IMR-90 (cell line): ENCODE results near the gene PIP5K1B. TPM values are rescaled to one million over a fixed set of nuclear protein-coding genes. Genes with fewer than 3 reads are reported as not detected.

Experiments used
- ATAC-seq: fragments of 200-7000 bp; cut with Tn5 transposase; 2 replicates; pipeline ENCODE4 v1.9.1; 2020; ENCODE audit warnings: low read depth, mild to moderate bottlenecking, moderate library complexity
- BruUV-seq: library from RNA; stranded (reverse); fragments of 400-500 nt; replicated peaks from 2 replicates; lab custom pipeline; 2021; lab: Mats Ljungman, UMichigan
- CTCF ChIA-PET: fragments of 300-600 bp; formaldehyde crosslinking; extraction: SDS; loops from one replicate; lab custom pipeline; 2021; ENCODE audit warnings: antibody characterized with exemption; lab: Yijun Ruan, JAX
- POLR2A ChIA-PET: fragments of 300-600 bp; sonication (Branson Sonifier 250); formaldehyde crosslinking; loops from one replicate; lab custom pipeline; 2022; ENCODE audit warnings: antibody characterized with exemption; ENCODE audit not compliant: unreplicated experiment; lab: Charles Lee
- DNase-seq: peaks from one replicate; pipeline ENCODE4 v3.0.0; 2013
- H2AFZ ChIP-seq: replicated peaks from 2 replicates; pipeline ENCODE3; 2013; ENCODE audit warnings: low read length, mild to moderate bottlenecking; ENCODE audit not compliant: poor library complexity
- H2AK5ac ChIP-seq: 2 replicates; pipeline ENCODE4 v1.6.1; 2013; ENCODE audit warnings: low read depth, low read length, inconsistent platforms
- H2AK9ac ChIP-seq: replicated peaks from 2 replicates; pipeline ENCODE3; 2013; ENCODE audit warnings: mild to moderate bottlenecking, low read depth, low read length, moderate library complexity; ENCODE audit not compliant: poor library complexity
- H2BK120ac ChIP-seq: 2 replicates; pipeline ENCODE4 v1.6.1; 2013; ENCODE audit warnings: low read depth, low read length, inconsistent platforms
- H2BK15ac ChIP-seq: 3 replicates; pipeline ENCODE4 v1.6.1; 2013; ENCODE audit warnings: low read depth, low read length, inconsistent platforms
- H2BK20ac ChIP-seq: 2 replicates; pipeline ENCODE4 v1.6.1; 2013; ENCODE audit warnings: low read depth, mild to moderate bottlenecking, inconsistent platforms, low read length, moderate library complexity
- H2BK5ac ChIP-seq: 2 replicates; pipeline ENCODE4 v1.6.1; 2013; ENCODE audit warnings: mild to moderate bottlenecking, low read depth, low read length, inconsistent platforms; ENCODE audit not compliant: poor library complexity, severe bottlenecking
- H3K14ac ChIP-seq: replicated peaks from 2 replicates; pipeline ENCODE4 v1.6.1; 2013; ENCODE audit warnings: low read depth, low read length, inconsistent platforms
- H3K18ac ChIP-seq: 2 replicates; pipeline ENCODE4 v1.6.1; 2013; ENCODE audit warnings: low read depth, low read length, control low read depth
- H3K23ac ChIP-seq: 2 replicates; pipeline ENCODE4 v1.6.1; 2013; ENCODE audit warnings: low read depth, low read length, inconsistent platforms
- H3K27ac ChIP-seq: 2 replicates; pipeline ENCODE4 v1.5.1; 2013; ENCODE audit warnings: mild to moderate bottlenecking, control low read depth, low read length; ENCODE audit not compliant: insufficient read depth
- H3K27me3 ChIP-seq: 2 replicates; pipeline ENCODE4 v1.6.1; 2013; ENCODE audit warnings: low read length; ENCODE audit not compliant: control insufficient read depth, insufficient read depth
- H3K36me3 ChIP-seq: 2 replicates; pipeline ENCODE4 v1.6.1; 2013; ENCODE audit warnings: low read length, mixed read lengths; ENCODE audit not compliant: control insufficient read depth, insufficient read depth
- H3K4ac ChIP-seq: 2 replicates; pipeline ENCODE4 v1.6.1; 2013; ENCODE audit warnings: low read depth, low read length, inconsistent platforms
- H3K4me1 ChIP-seq: 2 replicates; pipeline ENCODE4 v1.6.1; 2013; ENCODE audit warnings: low read length, mixed read lengths; ENCODE audit not compliant: control insufficient read depth, insufficient read depth
- H3K4me2 ChIP-seq: 2 replicates; pipeline ENCODE4 v1.6.1; 2013; ENCODE audit warnings: low read depth, mild to moderate bottlenecking, control low read depth, low read length, moderate library complexity
- H3K4me3 ChIP-seq: 2 replicates; pipeline ENCODE4 v1.5.1; 2013; ENCODE audit warnings: low read depth, mild to moderate bottlenecking, control low read depth, low read length, moderate library complexity; ENCODE audit not compliant: insufficient read depth
- H3K56ac ChIP-seq: 2 replicates; pipeline ENCODE4 v1.6.1; 2013; ENCODE audit warnings: low read length, inconsistent platforms; ENCODE audit not compliant: insufficient read depth; ENCODE audit errors: extremely low read depth
- H3K79me1 ChIP-seq, 2 experiments: 2 replicates each; pipeline ENCODE4 v1.6.1; 2013; ENCODE audit warnings: low read length in 2 of 2, inconsistent platforms in 1 of 2, low read depth in 1 of 2
- H3K9ac ChIP-seq: 2 replicates; pipeline ENCODE4 v1.6.1; 2013; ENCODE audit warnings: low read depth, low read length, control low read depth
- H3K9me1 ChIP-seq: 2 replicates; pipeline ENCODE4 v1.6.1; 2013; ENCODE audit warnings: low read length, inconsistent platforms; ENCODE audit not compliant: insufficient read depth
- H3K9me3 ChIP-seq: 2 replicates; pipeline ENCODE4 v1.6.1; 2013; ENCODE audit warnings: low read length; ENCODE audit not compliant: control insufficient read depth, insufficient read depth
- H4K20me1 ChIP-seq: 2 replicates; pipeline ENCODE4 v1.6.1; 2013; ENCODE audit warnings: low read length, inconsistent platforms; ENCODE audit not compliant: insufficient read depth
- H4K5ac ChIP-seq: 2 replicates; pipeline ENCODE4 v1.6.1; 2013; ENCODE audit warnings: mild to moderate bottlenecking, low read depth, low read length, control low read depth
- H4K8ac ChIP-seq, 2 experiments: 2 replicates each; pipeline ENCODE4 v1.6.1; 2013; ENCODE audit warnings: low read depth in 2 of 2, low read length in 2 of 2, control low read depth in 1 of 2, inconsistent platforms in 1 of 2
- H4K91ac ChIP-seq: 2 replicates; pipeline ENCODE4 v1.6.1; 2013; ENCODE audit warnings: low read depth, low read length, inconsistent platforms; ENCODE audit not compliant: insufficient read depth
- BHLHE40 ChIP-seq: fragments of 150-350 bp; IDR thresholded peaks from 2 replicates; pipeline ENCODE4 v1.6.1; 2016; ENCODE audit warnings: mild to moderate bottlenecking, low read depth, low read length
- CEBPB ChIP-seq: IDR thresholded peaks from 2 replicates; pipeline ENCODE4 v1.6.1; 2012; ENCODE audit warnings: low read depth, low read length, improper control_type of control experiment
- CHD1 ChIP-seq: IDR thresholded peaks from 2 replicates; pipeline ENCODE4 v1.6.1; 2012; ENCODE audit warnings: low read depth, low read length, improper control_type of control experiment
- FOS ChIP-seq: fragments of 150-350 bp; IDR thresholded peaks from 2 replicates; pipeline ENCODE4 v1.6.1; 2016; ENCODE audit warnings: low read depth, low read length
- MAFK ChIP-seq: IDR thresholded peaks from 2 replicates; pipeline ENCODE4 v1.6.1; 2012; ENCODE audit warnings: low read depth, low read length, improper control_type of control experiment
- MAZ ChIP-seq: IDR thresholded peaks from 2 replicates; pipeline ENCODE4 v1.6.1; 2012; ENCODE audit warnings: low read depth, mild to moderate bottlenecking, low read length, improper control_type of control experiment, moderate library complexity, borderline replicate concordance
- MXI1 ChIP-seq: IDR thresholded peaks from 2 replicates; pipeline ENCODE4 v1.6.1; 2012; ENCODE audit warnings: low read depth, mild to moderate bottlenecking, low read length, moderate library complexity, borderline replicate concordance
- NFE2L2 ChIP-seq: fragments of 150-350 bp; IDR thresholded peaks from 2 replicates; pipeline ENCODE4 v1.6.1; 2016; ENCODE audit warnings: low read depth, mild to moderate bottlenecking, low read length
- POLR2A ChIP-seq: IDR thresholded peaks from 2 replicates; pipeline ENCODE4 v1.6.1; 2012; ENCODE audit warnings: mild to moderate bottlenecking, low read depth, low read length
- RAD21 ChIP-seq: IDR thresholded peaks from 2 replicates; pipeline ENCODE4 v1.6.1; 2012; ENCODE audit warnings: low read length, improper control_type of control experiment
- RFX5 ChIP-seq: IDR thresholded peaks from 2 replicates; pipeline ENCODE4 v1.8.0; 2012; ENCODE audit warnings: low read depth, mild to moderate bottlenecking, low read length, moderate library complexity
- SMC3 ChIP-seq: fragments of 150-350 bp; IDR thresholded peaks from 2 replicates; pipeline ENCODE4 v1.6.1; 2016; ENCODE audit warnings: low read depth, mild to moderate bottlenecking, antibody characterized with exemption, low read length, moderate library complexity
- USF2 ChIP-seq: fragments of 150-350 bp; IDR thresholded peaks from 2 replicates; pipeline ENCODE4 v1.6.1; 2017; ENCODE audit warnings: mild to moderate bottlenecking, antibody characterized with exemption, low read length, low read depth
- WGBS, 2 experiments: methylation state at CpG; one replicate each; pipeline versions ENCODE4 v1.1.5 to v1.1.7; 2013; ENCODE audit warnings: missing lambda C conversion rate in 2 of 2; ENCODE audit not compliant: insufficient read length in 1 of 2; ENCODE audit errors: extremely low coverage in 2 of 2; 5-methylcytosine and 5-hydroxymethylcytosine counted together
- dilution Hi-C: fragments of 300-500 bp; cut with HindIII; formaldehyde crosslinking; loops from one replicate; pipeline ENCODE4 v1.14.3; 2018; ENCODE audit warnings: low sequenced_read_pairs; ENCODE audit not compliant: unreplicated experiment
- in situ Hi-C: fragments of 300-500 bp; cut with MboI; formaldehyde crosslinking; loops from 3 replicates; pipeline ENCODE4 v1.14.3; 2019; ENCODE audit warnings: low sequenced_read_pairs, inconsistent platforms, mixed read lengths
- intact Hi-C: fragments of 100-400 bp; cut with micrococcal nuclease; formaldehyde crosslinking; loops from 2 replicates; pipeline ENCODE4 v1.10.0; 2022
- polyA plus RNA-seq, 3 experiments: library from polyadenylated mRNA; depleted of rRNA; stranded (reverse); fragments of >200 nt; gene quantifications; 2 replicates each; pipeline ENCODE4 v1.2.3, GENCODE V29; 2012; ENCODE audit warnings: low replicate concordance in 1 of 3
- total RNA-seq: library from RNA; depleted of rRNA; stranded (reverse); fragments of >200 nt; gene quantifications from 2 replicates; pipeline ENCODE4 v1.2.3, GENCODE V29; 2012
- TF ChIP-seq, protein P1 (sequence below): fragments of 150-350 bp; IDR thresholded peaks from 2 replicates; pipeline ENCODE4 v1.6.1; 2016; ENCODE audit warnings: low read depth, mild to moderate bottlenecking, low read length, moderate library complexity, borderline replicate concordance
- TF ChIP-seq, protein P2 (sequence below): conservative IDR thresholded peaks from 2 replicates; pipeline ENCODE4 v1.5.1; 2012; ENCODE audit warnings: mild to moderate bottlenecking, low read depth, low read length, improper control_type of control experiment

The PIP5K1B gene
- total and polyA plus RNA-seq, 2 of the 4 experiments (the other 2 are of a cell fraction), result not detected

DNA sequence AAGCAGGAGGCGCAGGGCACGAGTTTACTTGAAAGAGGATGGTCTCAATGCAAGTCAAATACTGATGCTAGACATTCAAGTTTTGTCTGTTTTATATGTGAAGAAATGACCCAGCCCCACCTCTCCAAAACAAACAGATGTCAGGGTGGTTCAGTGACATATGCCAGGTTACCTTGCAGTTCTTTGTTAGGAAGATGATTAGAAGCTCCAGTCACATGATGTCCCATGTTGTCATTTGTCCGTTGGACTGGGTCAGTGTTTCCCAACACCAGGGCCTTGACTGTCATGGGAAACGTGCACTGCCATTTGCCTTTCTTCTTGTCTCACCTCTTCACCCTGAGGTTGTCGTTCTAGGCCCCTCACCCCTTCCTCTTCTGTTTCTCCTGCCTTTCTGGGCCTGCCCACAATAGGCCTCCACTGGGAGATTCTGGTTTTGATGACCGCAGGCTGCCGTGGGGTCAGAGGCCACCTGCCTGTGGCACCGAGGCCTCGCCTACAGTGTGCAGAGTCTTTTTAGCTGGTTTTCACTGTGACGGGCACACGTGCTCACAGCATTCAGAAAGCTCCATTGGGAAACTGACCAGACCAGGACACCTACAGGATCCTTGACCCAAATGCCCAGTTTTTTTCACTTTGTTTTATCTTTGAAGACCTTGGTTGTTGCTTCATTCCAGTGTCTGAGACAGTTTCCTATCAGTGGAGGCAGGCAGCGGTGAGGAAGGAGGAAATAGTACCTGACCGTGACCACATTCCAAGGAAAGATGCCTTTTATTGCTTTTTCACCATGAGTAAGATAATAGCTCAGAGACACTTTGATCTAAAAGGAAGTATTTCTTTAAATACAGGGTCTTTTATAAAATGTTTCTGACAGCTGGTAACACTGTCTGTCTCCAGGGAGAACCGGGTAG lies 123.1 kb downstream of the PIP5K1B start:
- no peaks in the 10 kb centered on the region for H3K36me3 ChIP-seq
- CTCF ChIA-PET, result no interaction called here
- no TSS peak for BruUV-seq
- TF ChIP-seq CHD1 (no peak), MAFK (no peak), MXI1 (no peak), SMC3 (no peak), CEBPB (no peak), FOS (no peak), NFE2L2 (no peak), RFX5 (no peak), MAZ (no peak), POLR2A (no peak), RAD21 (no peak), USF2 (no peak), BHLHE40 (no peak)
- TF ChIP-seq, protein P1, sequence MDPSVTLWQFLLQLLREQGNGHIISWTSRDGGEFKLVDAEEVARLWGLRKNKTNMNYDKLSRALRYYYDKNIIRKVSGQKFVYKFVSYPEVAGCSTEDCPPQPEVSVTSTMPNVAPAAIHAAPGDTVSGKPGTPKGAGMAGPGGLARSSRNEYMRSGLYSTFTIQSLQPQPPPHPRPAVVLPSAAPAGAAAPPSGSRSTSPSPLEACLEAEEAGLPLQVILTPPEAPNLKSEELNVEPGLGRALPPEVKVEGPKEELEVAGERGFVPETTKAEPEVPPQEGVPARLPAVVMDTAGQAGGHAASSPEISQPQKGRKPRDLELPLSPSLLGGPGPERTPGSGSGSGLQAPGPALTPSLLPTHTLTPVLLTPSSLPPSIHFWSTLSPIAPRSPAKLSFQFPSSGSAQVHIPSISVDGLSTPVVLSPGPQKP, result no peak
- TF ChIP-seq, protein P2, sequence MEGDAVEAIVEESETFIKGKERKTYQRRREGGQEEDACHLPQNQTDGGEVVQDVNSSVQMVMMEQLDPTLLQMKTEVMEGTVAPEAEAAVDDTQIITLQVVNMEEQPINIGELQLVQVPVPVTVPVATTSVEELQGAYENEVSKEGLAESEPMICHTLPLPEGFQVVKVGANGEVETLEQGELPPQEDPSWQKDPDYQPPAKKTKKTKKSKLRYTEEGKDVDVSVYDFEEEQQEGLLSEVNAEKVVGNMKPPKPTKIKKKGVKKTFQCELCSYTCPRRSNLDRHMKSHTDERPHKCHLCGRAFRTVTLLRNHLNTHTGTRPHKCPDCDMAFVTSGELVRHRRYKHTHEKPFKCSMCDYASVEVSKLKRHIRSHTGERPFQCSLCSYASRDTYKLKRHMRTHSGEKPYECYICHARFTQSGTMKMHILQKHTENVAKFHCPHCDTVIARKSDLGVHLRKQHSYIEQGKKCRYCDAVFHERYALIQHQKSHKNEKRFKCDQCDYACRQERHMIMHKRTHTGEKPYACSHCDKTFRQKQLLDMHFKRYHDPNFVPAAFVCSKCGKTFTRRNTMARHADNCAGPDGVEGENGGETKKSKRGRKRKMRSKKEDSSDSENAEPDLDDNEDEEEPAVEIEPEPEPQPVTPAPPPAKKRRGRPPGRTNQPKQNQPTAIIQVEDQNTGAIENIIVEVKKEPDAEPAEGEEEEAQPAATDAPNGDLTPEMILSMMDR, result no peak

More for the DNA sequence above, 123.1 kb downstream of the PIP5K1B start:
- no peak for ATAC-seq
- H2AK9ac ChIP-seq, result no peak overlapping the region
- no peak overlapping the region for H3K4ac ChIP-seq
- H2AK5ac ChIP-seq, result no peak overlapping the region
- H4K20me1 ChIP-seq, result no peaks in the 10 kb centered on the region
- DNase-seq, result no peak
- no peak overlapping the region for H3K18ac ChIP-seq
- no peaks in the 10 kb centered on the region for H3K79me1 ChIP-seq
- intact Hi-C loops, result no loop called here
- no peak overlapping the region for H3K4me3 ChIP-seq
- no peak overlapping the region for H3K56ac ChIP-seq
- no peaks in the 10 kb centered on the region for H3K9me1 ChIP-seq
- no peak overlapping the region for H2BK15ac ChIP-seq
- H4K5ac ChIP-seq, result no peak overlapping the region
- no peak overlapping the region for H2BK20ac ChIP-seq
- no peak overlapping the region for H3K4me2 ChIP-seq
- no peak overlapping the region for H3K14ac ChIP-seq
- H3K9ac ChIP-seq, result no peak overlapping the region
- in situ Hi-C loops, result no loop called here
- 75% methylated on average over 6 of the region's 14 CpGs; no CpG with 5 or more reads in 1 of the 2 experiments for WGBS, 2 experiments
- H3K4me1 ChIP-seq, result no peaks in the 10 kb centered on the region
- no peak overlapping the region for H3K27ac ChIP-seq
- H4K91ac ChIP-seq, result no peak overlapping the region
- no peaks in the 10 kb centered on the region for H3K27me3 ChIP-seq
- no peak overlapping the region for H3K23ac ChIP-seq
- POLR2A ChIA-PET, result no interaction called here
- dilution Hi-C loops, result no loop called here
- H2AFZ ChIP-seq, result no peak overlapping the region
- H3K9me3 ChIP-seq, result no peaks in the 10 kb centered on the region
- no peak overlapping the region for H4K8ac ChIP-seq
- H2BK120ac ChIP-seq, result no peak overlapping the region
- H2BK5ac ChIP-seq, result no peak overlapping the region
